Measurements from ENCODE around the gene LRP1B.
"Not testable (repeated sequence)": the region's sequence is repeated elsewhere in the genome, so short reads cannot be mapped to it uniquely, and the experiment has no call there.

Gene LRP1B

DNA sequence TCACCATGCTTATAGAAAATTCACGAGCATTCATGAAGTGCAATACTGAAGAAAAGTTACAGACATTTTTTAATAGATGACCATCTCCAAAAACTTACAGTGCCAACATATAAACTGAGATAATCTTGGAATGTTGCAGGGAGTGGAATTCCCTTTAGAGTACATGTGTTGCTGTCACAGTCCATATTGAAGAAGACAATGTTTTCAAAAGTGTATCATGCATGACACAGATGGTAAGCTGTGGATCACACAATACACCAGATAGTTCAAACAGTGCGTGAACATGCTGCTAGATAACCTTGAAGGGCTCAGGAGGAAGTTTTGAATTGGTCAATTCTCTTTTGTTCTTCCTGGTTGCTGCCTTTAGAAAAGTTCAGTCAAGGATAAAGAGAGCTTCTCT lies 1706.3 kb downstream of the LRP1B start:
- no peak overlapping the region for H3K27ac ChIP-seq
- TF ChIP-seq, protein P1, sequence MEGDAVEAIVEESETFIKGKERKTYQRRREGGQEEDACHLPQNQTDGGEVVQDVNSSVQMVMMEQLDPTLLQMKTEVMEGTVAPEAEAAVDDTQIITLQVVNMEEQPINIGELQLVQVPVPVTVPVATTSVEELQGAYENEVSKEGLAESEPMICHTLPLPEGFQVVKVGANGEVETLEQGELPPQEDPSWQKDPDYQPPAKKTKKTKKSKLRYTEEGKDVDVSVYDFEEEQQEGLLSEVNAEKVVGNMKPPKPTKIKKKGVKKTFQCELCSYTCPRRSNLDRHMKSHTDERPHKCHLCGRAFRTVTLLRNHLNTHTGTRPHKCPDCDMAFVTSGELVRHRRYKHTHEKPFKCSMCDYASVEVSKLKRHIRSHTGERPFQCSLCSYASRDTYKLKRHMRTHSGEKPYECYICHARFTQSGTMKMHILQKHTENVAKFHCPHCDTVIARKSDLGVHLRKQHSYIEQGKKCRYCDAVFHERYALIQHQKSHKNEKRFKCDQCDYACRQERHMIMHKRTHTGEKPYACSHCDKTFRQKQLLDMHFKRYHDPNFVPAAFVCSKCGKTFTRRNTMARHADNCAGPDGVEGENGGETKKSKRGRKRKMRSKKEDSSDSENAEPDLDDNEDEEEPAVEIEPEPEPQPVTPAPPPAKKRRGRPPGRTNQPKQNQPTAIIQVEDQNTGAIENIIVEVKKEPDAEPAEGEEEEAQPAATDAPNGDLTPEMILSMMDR (conservative IDR thresholded peaks at IDR 0.05) = no peak

DNA sequence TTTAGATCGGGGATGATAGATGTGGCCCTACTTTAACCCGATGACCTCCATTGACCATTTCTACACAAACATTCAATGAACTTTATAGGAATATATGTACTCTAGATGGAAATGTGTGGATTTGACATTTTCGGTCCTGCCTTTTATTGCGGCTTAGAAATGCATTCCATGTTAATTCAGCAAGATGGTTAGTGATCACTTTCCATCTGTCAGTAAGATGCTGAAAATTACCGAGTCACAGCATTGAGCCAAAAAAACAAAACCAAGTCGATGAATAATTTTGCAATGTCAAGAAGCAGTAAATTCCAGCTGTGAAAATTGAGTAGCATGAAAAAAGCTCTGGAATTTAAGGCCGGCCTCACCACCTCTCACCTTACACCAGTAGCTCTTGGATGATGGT lies 1708.1 kb downstream of the LRP1B start:
- H3K27ac ChIP-seq = no peak overlapping the region
- TF ChIP-seq, protein P1 (conservative IDR thresholded peaks at IDR 0.05) = no peak

DNA sequence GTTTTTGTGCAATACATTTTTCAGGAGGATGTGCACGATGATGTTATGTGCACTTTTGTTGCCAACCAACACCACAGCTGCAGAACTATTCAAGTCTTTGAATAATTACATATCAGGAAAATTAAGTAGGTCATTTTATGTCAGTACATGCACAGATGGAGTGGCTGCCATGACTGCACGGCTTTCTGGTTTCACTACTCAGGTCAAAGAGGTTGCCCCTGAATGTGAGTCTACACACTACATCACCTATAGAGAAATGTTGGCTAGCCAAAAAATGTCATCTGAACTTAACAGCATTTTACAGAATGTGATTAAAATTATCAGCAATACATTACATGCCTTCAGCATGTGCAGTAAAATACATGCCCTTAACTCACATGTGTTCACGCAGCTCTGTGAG lies 1713.3 kb downstream of the LRP1B start:
- H3K27ac ChIP-seq = no peak overlapping the region
- TF ChIP-seq, protein P1 (conservative IDR thresholded peaks at IDR 0.05) = no peak

DNA sequence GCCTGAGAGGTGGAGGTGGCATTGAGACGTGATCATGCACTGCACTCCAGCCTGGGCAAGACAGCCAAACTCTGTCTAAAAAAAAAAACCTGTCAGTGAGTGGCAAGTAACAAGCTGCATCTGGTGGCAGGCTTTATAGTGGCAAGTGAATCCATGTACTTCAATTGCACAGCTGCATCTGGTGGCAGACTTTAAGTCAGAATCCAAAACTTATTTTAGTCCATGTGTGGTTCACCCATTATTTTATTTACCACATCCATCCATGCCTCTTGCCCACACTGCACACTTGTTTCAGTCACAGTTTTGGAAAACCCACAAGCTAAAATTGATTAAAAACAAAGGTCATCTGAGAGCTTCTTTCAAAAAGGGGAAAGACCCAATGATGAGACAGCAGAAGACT lies 1714.2 kb downstream of the LRP1B start:
- H3K27ac ChIP-seq = no peak overlapping the region
- TF ChIP-seq, protein P1 (conservative IDR thresholded peaks at IDR 0.05) = no peak

DNA sequence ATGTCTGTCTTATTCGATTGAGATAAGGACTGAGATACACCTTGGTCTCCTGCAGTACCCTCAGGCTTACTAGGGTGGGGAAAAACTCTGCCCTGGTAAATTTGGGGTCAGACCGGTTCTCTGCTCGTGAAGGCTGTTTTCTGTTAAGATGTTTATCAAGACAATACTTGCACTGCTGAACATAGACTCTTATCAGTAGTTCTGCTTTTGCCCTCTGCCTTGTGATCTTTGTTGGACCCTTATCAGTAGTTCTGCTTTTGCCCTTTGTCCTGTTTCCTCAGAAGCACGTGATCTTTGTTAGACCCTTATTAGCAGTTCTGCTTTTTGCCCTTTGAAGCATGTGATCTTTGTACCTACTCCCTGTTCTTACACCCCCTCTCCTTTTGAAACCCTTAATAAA lies 1715.8 kb downstream of the LRP1B start:
- H3K27ac ChIP-seq = not testable (repeated sequence)

DNA sequence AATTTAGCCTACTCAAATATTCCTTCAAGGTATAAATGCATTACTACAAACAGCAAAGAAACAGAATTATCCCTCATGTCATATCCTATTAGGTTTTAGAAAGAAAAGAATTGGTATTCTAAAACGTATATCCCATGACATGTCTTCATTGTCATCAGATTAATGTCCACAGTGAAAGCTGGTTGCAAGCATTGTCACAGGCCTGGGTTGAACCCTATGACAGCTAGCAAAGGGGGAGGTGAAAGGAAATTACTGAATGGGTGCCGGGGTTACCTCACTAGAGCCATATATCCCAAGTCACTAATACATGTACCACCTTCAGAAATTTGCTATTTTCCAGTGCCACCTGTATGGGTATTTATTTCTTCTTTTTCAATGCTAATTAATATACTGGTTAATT lies 1720.1 kb downstream of the LRP1B start:
- TF ChIP-seq, protein P1 (conservative IDR thresholded peaks at IDR 0.05) = no peak
- H3K27ac ChIP-seq = no peak overlapping the region

DNA sequence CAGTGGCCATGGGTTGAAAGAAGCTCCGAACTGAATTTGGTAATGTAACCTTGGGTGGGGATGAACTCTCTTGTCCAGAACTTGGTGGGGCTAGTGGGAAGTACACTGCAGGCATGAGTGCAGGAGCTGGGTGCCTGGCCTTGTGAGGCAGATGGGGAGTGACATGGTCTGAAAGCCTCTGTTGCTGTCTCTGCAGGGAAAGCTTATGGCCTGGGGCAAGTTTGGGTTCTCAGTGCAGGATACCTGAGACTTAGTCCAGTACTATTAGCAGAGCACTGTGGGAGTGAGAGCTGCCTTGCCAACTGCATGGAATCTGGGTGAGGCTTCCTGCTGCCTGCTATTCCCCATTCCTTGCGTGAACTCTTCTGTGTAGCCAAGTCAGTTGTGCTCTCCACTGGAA lies 1729.8 kb downstream of the LRP1B start:
- TF ChIP-seq, protein P1 (conservative IDR thresholded peaks at IDR 0.05) = no peak
- H3K27ac ChIP-seq = no peak overlapping the region

DNA sequence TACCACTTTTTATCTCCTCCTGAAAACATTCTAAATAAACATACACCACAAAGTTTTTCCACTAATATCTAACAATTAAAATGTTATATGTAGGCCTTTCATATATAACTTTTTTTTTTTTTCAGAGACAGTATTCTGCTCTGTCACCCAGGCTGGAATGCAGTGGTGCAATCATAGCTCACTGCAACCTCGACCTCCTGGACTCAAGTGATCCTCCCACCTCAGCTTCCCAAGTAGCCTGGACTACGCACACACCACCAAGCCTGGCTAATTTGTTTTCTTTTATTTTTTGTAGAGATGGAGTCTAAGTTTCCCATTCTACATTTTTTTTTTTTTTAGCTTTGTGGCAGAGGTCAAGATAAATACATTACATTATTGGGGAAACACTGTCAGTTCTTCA lies 1738.0 kb downstream of the LRP1B start:
- TF ChIP-seq, protein P1 (conservative IDR thresholded peaks at IDR 0.05) = no peak
- no peak overlapping the region for H3K27ac ChIP-seq
